Smooth muscle cell (in vitro differentiated cells): Measurements from ENCODE around the gene C16orf89. TPM values are rescaled to one million over a fixed set of nuclear protein-coding genes. Genes with fewer than 3 reads are reported as not detected.
"Not testable (repeated sequence)": the region's sequence is repeated elsewhere in the genome, so short reads cannot be mapped to it uniquely, and the experiment has no call there.

Source experiments
- DNase-seq: peaks from one replicate; lab custom pipeline; 2025; ENCODE audit not compliant: unreplicated experiment; lab: John Stamatoyannopoulos, UW
- H2AFZ ChIP-seq: fragments of 200-600 bp; sonication (generic); 2 replicates; pipeline ENCODE4 v1.6.0; 2016; ENCODE audit warnings: antibody characterized with exemption, low read depth, mild to moderate bottlenecking
- H3F3A ChIP-seq: fragments of 200-600 bp; sonication (generic); 2 replicates; pipeline ENCODE4 v1.6.0; 2017; ENCODE audit warnings: antibody characterized with exemption, low read depth
- H3K27ac ChIP-seq: fragments of 200-600 bp; sonication (generic); 2 replicates; pipeline ENCODE4 v1.5.1; 2016; ENCODE audit warnings: low read depth, mild to moderate bottlenecking
- H3K27me3 ChIP-seq: fragments of 200-600 bp; sonication (generic); 2 replicates; pipeline ENCODE4 v1.6.1; 2016; ENCODE audit warnings: low read depth, mild to moderate bottlenecking
- H3K36me3 ChIP-seq: fragments of 200-600 bp; sonication (generic); 2 replicates; pipeline ENCODE4 v1.5.1; 2016; ENCODE audit warnings: low read depth
- H3K4me1 ChIP-seq: fragments of 200-600 bp; sonication (generic); 2 replicates; pipeline ENCODE4 v1.5.1; 2016; ENCODE audit warnings: low read depth
- H3K4me2 ChIP-seq: fragments of 200-600 bp; sonication (generic); 2 replicates; pipeline ENCODE4 v1.6.0; 2016; ENCODE audit warnings: mild to moderate bottlenecking
- H3K4me3 ChIP-seq: fragments of 200-600 bp; sonication (generic); 2 replicates; pipeline ENCODE4 v1.5.1; 2016; ENCODE audit warnings: mild to moderate bottlenecking
- H3K79me2 ChIP-seq: fragments of 200-600 bp; sonication (generic); 2 replicates; pipeline ENCODE4 v1.6.0; 2016; ENCODE audit warnings: low read depth, mild to moderate bottlenecking
- H3K9ac ChIP-seq: fragments of 200-600 bp; sonication (generic); 2 replicates; pipeline ENCODE4 v1.6.0; 2016; ENCODE audit warnings: low read depth
- H3K9me3 ChIP-seq: fragments of 200-600 bp; sonication (generic); replicated peaks from 2 replicates; pipeline ENCODE4 v1.5.1; 2016; ENCODE audit warnings: low read depth
- H4K20me1 ChIP-seq: fragments of 200-600 bp; sonication (generic); 2 replicates; pipeline ENCODE4 v1.6.0; 2016; ENCODE audit warnings: low read depth
- WGBS: methylation state at CpG from one replicate; pipeline ENCODE4 v1.1.7; 2016; ENCODE audit warnings: low lambda C conversion rate; 5-methylcytosine and 5-hydroxymethylcytosine counted together
- polyA plus RNA-seq: library from polyadenylated mRNA; unstranded; fragments of >200 nt; fragmentation: Nextera tagmentation; extraction: Ambion mirVana; gene quantifications from 2 replicates; pipeline ENCODE4 v1.2.1, GENCODE V29; 2016
- total RNA-seq: library from RNA; depleted of rRNA; stranded (reverse); fragments of >200 nt; gene quantifications from 2 replicates; pipeline ENCODE4 v1.2.3, GENCODE V29; 2014
- TF ChIP-seq, protein P1 (sequence below): fragments of 200-600 bp; sonication (generic); IDR thresholded peaks from 2 replicates; pipeline ENCODE4 v1.5.1; 2017; ENCODE audit warnings: borderline replicate concordance, mild to moderate bottlenecking, antibody characterized with exemption; ENCODE audit not compliant: insufficient read depth, poor library complexity, severe bottlenecking

Gene C16orf89
- total and polyA plus RNA-seq, 2 experiments from 2014 or later: not detected

DNA sequence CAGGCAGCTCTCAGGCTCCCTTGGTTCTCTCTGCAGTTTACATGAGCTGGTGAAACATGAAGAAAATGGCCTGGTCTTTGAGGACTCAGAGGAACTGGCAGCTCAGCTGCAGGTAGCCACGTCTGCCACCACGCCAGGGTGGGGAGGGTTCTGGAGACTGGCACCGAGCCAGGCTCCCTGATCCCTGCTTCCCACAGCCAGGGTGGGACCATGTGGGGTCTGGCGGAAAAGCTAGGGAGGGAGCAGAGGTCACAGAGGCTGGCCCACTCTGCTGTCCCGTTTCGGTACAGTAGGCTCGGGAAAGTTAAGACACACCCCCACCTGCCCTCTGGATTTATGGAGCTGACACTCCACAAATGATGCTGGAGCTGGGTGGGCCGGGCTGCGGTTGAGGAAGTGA is 17.9 kb upstream of the C16orf89 start:
- H4K20me1 ChIP-seq, H3K27me3 ChIP-seq, H3K4me2 ChIP-seq, H3F3A ChIP-seq, H3K79me2 ChIP-seq, H3K9me3 ChIP-seq, H3K9ac ChIP-seq, H2AFZ ChIP-seq, DNase-seq, H3K36me3 ChIP-seq, H3K4me1 ChIP-seq, H3K4me3 ChIP-seq, H3K27ac ChIP-seq: not testable (repeated sequence)
- WGBS: 96% methylated on average over 9 of the region's 9 CpGs

DNA sequence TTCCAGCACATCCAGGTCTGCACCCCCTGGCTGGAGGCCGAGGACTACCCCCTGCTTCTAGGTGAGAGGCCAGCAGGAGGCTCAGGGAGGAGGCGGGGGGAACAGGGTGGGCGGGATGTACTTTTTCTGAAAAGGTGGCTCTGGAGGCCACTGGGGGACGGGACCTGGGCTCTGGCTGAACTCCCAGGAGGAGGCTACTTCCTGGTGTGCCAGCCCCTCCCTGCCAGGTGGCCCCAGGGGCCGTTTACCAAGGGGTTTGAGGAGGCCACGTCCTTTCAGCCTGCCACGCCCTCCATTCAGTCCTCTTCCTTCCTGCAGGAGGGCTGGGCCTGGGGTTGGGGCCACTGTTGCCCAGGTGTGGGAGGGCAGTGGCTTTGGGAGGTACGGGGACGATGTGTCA is 15.2 kb upstream of the C16orf89 start:
- H3K36me3 ChIP-seq, H2AFZ ChIP-seq, H3K79me2 ChIP-seq, H3K27ac ChIP-seq, H3K4me3 ChIP-seq, H3K4me2 ChIP-seq, H3K4me1 ChIP-seq, DNase-seq, H3F3A ChIP-seq, H4K20me1 ChIP-seq, H3K27me3 ChIP-seq, H3K9me3 ChIP-seq, H3K9ac ChIP-seq: not testable (repeated sequence)
- WGBS: 94% methylated on average over 9 of the region's 9 CpGs

DNA sequence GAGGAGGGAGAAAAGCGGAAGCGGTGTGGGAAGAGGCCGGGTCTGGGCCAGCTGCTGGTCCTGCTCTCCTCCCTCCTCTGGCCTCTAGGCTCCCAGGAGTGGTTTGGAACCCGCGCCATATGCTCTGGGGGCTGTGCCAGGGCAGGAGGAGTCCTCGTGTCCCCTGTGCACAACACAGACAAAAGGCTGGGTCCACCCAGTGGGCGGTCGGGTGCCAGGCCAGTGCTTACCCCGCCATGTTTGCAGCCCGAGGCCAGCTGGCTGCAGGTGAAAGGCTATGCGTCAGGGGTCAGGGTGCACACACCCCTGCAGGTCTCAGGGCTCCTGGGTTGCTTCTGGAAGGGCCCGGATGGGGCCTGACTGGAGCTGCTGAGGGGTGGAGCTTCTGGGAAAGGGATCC is 14.7 kb upstream of the C16orf89 start:
- not testable (repeated sequence) for H3K79me2 ChIP-seq, H3K36me3 ChIP-seq, H3K4me3 ChIP-seq, DNase-seq, H3F3A ChIP-seq, H4K20me1 ChIP-seq, H3K9me3 ChIP-seq, H3K4me1 ChIP-seq, H3K4me2 ChIP-seq, H2AFZ ChIP-seq, H3K27ac ChIP-seq, H3K27me3 ChIP-seq, H3K9ac ChIP-seq
- 94% methylated on average over 12 of the region's 12 CpGs for WGBS

DNA sequence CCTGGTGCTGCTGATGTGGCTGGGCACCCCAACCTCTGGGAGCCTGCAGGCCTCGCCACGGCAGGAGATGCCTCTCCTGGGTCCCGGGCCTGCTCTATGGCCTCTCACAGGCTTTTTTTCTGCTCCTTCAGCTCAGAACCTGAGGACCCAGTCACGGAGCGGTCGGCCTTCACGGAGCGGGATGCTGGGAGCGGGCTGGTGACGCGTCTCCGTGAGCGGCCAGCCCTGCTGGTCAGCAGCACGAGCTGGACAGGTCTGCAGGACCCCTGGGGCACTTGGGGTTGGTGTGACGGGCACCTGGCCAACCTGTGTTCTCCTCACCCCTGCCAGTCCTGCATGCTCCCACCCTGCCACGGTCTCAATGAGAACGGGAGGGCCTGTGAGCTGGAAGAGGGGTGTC is 12.9 kb upstream of the C16orf89 start:
- TF ChIP-seq, protein P1, sequence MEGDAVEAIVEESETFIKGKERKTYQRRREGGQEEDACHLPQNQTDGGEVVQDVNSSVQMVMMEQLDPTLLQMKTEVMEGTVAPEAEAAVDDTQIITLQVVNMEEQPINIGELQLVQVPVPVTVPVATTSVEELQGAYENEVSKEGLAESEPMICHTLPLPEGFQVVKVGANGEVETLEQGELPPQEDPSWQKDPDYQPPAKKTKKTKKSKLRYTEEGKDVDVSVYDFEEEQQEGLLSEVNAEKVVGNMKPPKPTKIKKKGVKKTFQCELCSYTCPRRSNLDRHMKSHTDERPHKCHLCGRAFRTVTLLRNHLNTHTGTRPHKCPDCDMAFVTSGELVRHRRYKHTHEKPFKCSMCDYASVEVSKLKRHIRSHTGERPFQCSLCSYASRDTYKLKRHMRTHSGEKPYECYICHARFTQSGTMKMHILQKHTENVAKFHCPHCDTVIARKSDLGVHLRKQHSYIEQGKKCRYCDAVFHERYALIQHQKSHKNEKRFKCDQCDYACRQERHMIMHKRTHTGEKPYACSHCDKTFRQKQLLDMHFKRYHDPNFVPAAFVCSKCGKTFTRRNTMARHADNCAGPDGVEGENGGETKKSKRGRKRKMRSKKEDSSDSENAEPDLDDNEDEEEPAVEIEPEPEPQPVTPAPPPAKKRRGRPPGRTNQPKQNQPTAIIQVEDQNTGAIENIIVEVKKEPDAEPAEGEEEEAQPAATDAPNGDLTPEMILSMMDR: no peak
- peaks cover 4% of the 10 kb centered on the region for H3K79me2 ChIP-seq
- WGBS: over 99% methylated on average over 17 of the region's 17 CpGs

DNA sequence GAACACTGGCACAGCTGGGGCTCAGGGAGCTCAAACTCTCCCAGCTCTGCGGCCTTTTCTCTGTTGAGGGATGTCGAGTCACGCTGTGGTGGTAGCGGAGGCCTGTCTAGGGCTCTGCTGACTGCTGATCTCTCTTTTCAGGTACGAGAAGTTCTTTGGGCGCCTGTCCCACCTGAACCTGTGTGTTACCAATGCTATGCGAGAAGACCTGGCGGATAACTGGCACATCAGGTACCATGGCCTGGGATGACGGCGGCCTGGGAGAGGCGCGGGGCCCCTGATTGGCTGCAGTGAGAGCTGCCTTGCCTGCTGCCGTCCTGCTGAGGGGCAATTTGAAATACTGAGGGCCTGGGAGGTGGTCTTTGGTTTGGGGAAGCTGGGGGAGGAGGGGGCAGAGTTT is 11.5 kb upstream of the C16orf89 start:
- peaks cover 4% of the 10 kb centered on the region for H3K79me2 ChIP-seq
- H3K9ac ChIP-seq: no peak overlapping the region
- H3F3A ChIP-seq: peaks cover 1% of the 10 kb centered on the region
- no peak overlapping the region for H3K27ac ChIP-seq
- peaks cover 3% of the 10 kb centered on the region for H3K4me1 ChIP-seq
- WGBS: 97% methylated on average over 13 of the region's 13 CpGs
- peaks cover 8% of the 10 kb centered on the region for H4K20me1 ChIP-seq
- H3K27me3 ChIP-seq: no peaks in the 10 kb centered on the region
- no peak overlapping the region for H3K4me2 ChIP-seq
- no peak for DNase-seq
- no peak overlapping the region for H2AFZ ChIP-seq
- no peaks in the 10 kb centered on the region for H3K9me3 ChIP-seq
- TF ChIP-seq, protein P1: no peak
- no peaks in the 10 kb centered on the region for H3K36me3 ChIP-seq
- H3K4me3 ChIP-seq: no peak overlapping the region

More for the DNA sequence above, 12.9 kb upstream of the C16orf89 start:
- Histone ChIP-seq H4K20me1 (peaks cover 8% of the 10 kb centered on the region), H3K4me2 (no peak overlapping the region), H3K27me3 (no peaks in the 10 kb centered on the region), H3K9ac (no peak overlapping the region), H3K27ac (no peak overlapping the region), H3F3A (no peaks in the 10 kb centered on the region), H3K9me3 (no peaks in the 10 kb centered on the region), H2AFZ (no peak overlapping the region), H3K36me3 (no peaks in the 10 kb centered on the region), H3K4me1 (no peaks in the 10 kb centered on the region), H3K4me3 (no peak overlapping the region)
- no peak for DNase-seq
